DMS53 treated with DMSO at 0.1 percent for 48 hours (cell line): ENCODE measurements around the gene LOC101059915.
"Not testable (repeated sequence)": the region's sequence is repeated elsewhere in the genome, so short reads cannot be mapped to it uniquely, and the experiment has no call there.

Experiments
- DNase-seq: peaks from one replicate; lab custom pipeline; 2025; ENCODE audit not compliant: unreplicated experiment; lab: John Stamatoyannopoulos, UW

The LOC101059915 gene

GRCh38 chrX:71671043-71671780 lies 3.9 kb downstream of the LOC101059915 start:
- no peak for DNase-seq

GRCh38 chrX:71671938-71672337 lies 4.6 kb downstream of the LOC101059915 start:
- no peak for DNase-seq

GRCh38 chrX:71675636-71676035 lies 8.3 kb downstream of the LOC101059915 start:
- not testable (repeated sequence) for DNase-seq

GRCh38 chrX:71676068-71676795 lies 8.9 kb downstream of the LOC101059915 start:
- DNase-seq, result not testable (repeated sequence)

GRCh38 chrX:71677195-71677594 lies 9.8 kb downstream of the LOC101059915 start:
- not testable (repeated sequence) for DNase-seq

GRCh38 chrX:71679575-71680207 lies 12.3 kb downstream of the LOC101059915 start:
- DNase-seq, result no peak

- not testable (repeated sequence) for DNase-seq
Observed at GRCh38 chrX:71696641-71697465, 29.5 kb downstream of the LOC101059915 start.

GRCh38 chrX:71697466-71698298 lies 30.3 kb downstream of the LOC101059915 start:
- not testable (repeated sequence) for DNase-seq

GRCh38 chrX:71698299-71699022 lies 31.1 kb downstream of the LOC101059915 start:
- DNase-seq, result not testable (repeated sequence)

- DNase-seq, result not testable (repeated sequence)
Observed at GRCh38 chrX:71699023-71699344, 31.6 kb downstream of the LOC101059915 start.

GRCh38 chrX:71702853-71703252 lies 35.5 kb downstream of the LOC101059915 start:
- DNase-seq, result not testable (repeated sequence)

GRCh38 chrX:71714064-71714463 lies 46.7 kb downstream of the LOC101059915 start:
- not testable (repeated sequence) for DNase-seq

GRCh38 chrX:71715551-71715950 lies 48.2 kb downstream of the LOC101059915 start:
- DNase-seq, result not testable (repeated sequence)

GRCh38 chrX:71716323-71716722 lies 49.0 kb downstream of the LOC101059915 start:
- DNase-seq, result not testable (repeated sequence)

GRCh38 chrX:71718185-71718584 lies 50.8 kb downstream of the LOC101059915 start, which contains the start of gene CXorf49:
TSS of gene CXorf49 (minus strand) at chrX:71718285. CDS start at chrX:71718151, 134 bp downstream.
- DNase-seq, result not testable (repeated sequence)

GRCh38 chrX:71719195-71719594 lies 51.8 kb downstream of the LOC101059915 start:
- DNase-seq, result not testable (repeated sequence)

GRCh38 chrX:71720289-71720886 lies 53.0 kb downstream of the LOC101059915 start:
- DNase-seq, result not testable (repeated sequence)
